ENCODE results near the gene ITGAL.

ITGAL gene

GRCh38 chr16:30429678-30430427 lies 42.7 kb upstream of the ITGAL start, which contains the start of gene DCTPP1:
TSS of gene DCTPP1 (minus strand) at chr16:30430030. CDS start at chr16:30429980, 50 bp downstream.
- TF ChIP-seq CTCF (IDR thresholded peaks at IDR 0.05; ENCODE audit: low read length) (peak; percentile 88), EZH2phosphoT487 (IDR thresholded peaks at IDR 0.05; ENCODE audit: low read length) (no peak), EZH2 (optimal IDR thresholded peaks at IDR 0.05; ENCODE audit: low read depth, low read length) (no peak)
- peaks cover 5% of the 10 kb centered on the region for H3F3A ChIP-seq (ENCODE audit: insufficient read depth, low read length)
- peak within 1 kb of the TSS; percentile 97 for H2AFZ ChIP-seq (ENCODE audit: low read length)
- H3K9me2 ChIP-seq (replicated peaks; ENCODE audit: insufficient read depth, low read length): no peaks in the 10 kb centered on the region
- 0 out of 2 replicates have a peak, but pooled peaks cover 5% of the 10 kb centered on the region for H3K36me3 ChIP-seq (replicated peaks; ENCODE audit: insufficient read depth, low read length)
- H3K4me3 ChIP-seq (ENCODE audit: low read length): peak within 1 kb of the TSS; percentile 90
- peaks cover 6% of the 10 kb centered on the region for H3K4me1 ChIP-seq (ENCODE audit: low read length)
- H4K20me1 ChIP-seq (ENCODE audit: insufficient read depth, low read length): no peaks in the 10 kb centered on the region
- peak within 1 kb of the TSS; percentile 32; the same call in 1 of the 2 replicates for H3K27ac ChIP-seq (ENCODE audit: low read length)
- H3K4me2 ChIP-seq (ENCODE audit: low read depth, low read length): peak within 1 kb of the TSS; percentile 91
- H3K9me3 ChIP-seq (replicated peaks; ENCODE audit: insufficient read depth, low read length): no peaks in the 10 kb centered on the region
- peak within 1 kb of the TSS; percentile 86 for H3K9ac ChIP-seq (ENCODE audit: low read length)
- H3K79me2 ChIP-seq (ENCODE audit: low read length): peaks cover 34% of the 10 kb centered on the region
- no peaks in the 10 kb centered on the region for H3K27me3 ChIP-seq (replicated peaks; ENCODE audit: insufficient read depth, low read length)
- peak; percentile 100 for DNase-seq

- H4K20me1 ChIP-seq (ENCODE audit: insufficient read depth, low read length): no peaks in the 10 kb centered on the region
- no peak for TF ChIP-seq EZH2 (optimal IDR thresholded peaks at IDR 0.05; ENCODE audit: low read depth, low read length)
- no peak for TF ChIP-seq EZH2phosphoT487 (IDR thresholded peaks at IDR 0.05; ENCODE audit: low read length)
- no peak; the same call in 1 of the 2 replicates for TF ChIP-seq CTCF (IDR thresholded peaks at IDR 0.05; ENCODE audit: low read length)
- no peaks in the 10 kb centered on the region for H3K9me3 ChIP-seq (replicated peaks; ENCODE audit: insufficient read depth, low read length)
- peaks cover 6% of the 10 kb centered on the region for H3K4me1 ChIP-seq (ENCODE audit: low read length)
- peaks cover 32% of the 10 kb centered on the region for H3K79me2 ChIP-seq (ENCODE audit: low read length)
- H3K4me3 ChIP-seq (ENCODE audit: low read length): peak overlapping the region; percentile 24; the same call in 1 of the 2 replicates
- no peak for DNase-seq
- H3F3A ChIP-seq (ENCODE audit: insufficient read depth, low read length): peaks cover 5% of the 10 kb centered on the region
- H3K36me3 ChIP-seq (replicated peaks; ENCODE audit: insufficient read depth, low read length): 0 out of 2 replicates have a peak, but pooled peaks cover 5% of the 10 kb centered on the region
- no peaks in the 10 kb centered on the region for H3K27me3 ChIP-seq (replicated peaks; ENCODE audit: insufficient read depth, low read length)
- no peak overlapping the region for H3K9ac ChIP-seq (ENCODE audit: low read length)
- peak overlapping the region; percentile 17; the same call in 1 of the 2 replicates for H3K27ac ChIP-seq (ENCODE audit: low read length)
- H3K4me2 ChIP-seq (ENCODE audit: low read depth, low read length): peak overlapping the region; percentile 52; the same call in 1 of the 2 replicates
- H3K9me2 ChIP-seq (replicated peaks; ENCODE audit: insufficient read depth, low read length): no peaks in the 10 kb centered on the region
- H2AFZ ChIP-seq (ENCODE audit: low read length): peak overlapping the region; percentile 97
These were observed 42.0 kb upstream of the ITGAL start for GRCh38 chr16:30430428-30430970.

- Histone ChIP-seq H3K4me2 (ENCODE audit: low read depth, low read length) (no peak overlapping the region), H3K9me3 (replicated peaks; ENCODE audit: insufficient read depth, low read length) (no peaks in the 10 kb centered on the region), H3K9ac (ENCODE audit: low read length) (no peak overlapping the region), H3K27ac (ENCODE audit: low read length) (no peak overlapping the region), H3K27me3 (replicated peaks; ENCODE audit: insufficient read depth, low read length) (no peaks in the 10 kb centered on the region), H3K4me1 (ENCODE audit: low read length) (peaks cover 6% of the 10 kb centered on the region), H3K9me2 (replicated peaks; ENCODE audit: insufficient read depth, low read length) (no peaks in the 10 kb centered on the region), H3K4me3 (ENCODE audit: low read length) (no peak overlapping the region), H3F3A (ENCODE audit: insufficient read depth, low read length) (peaks cover 5% of the 10 kb centered on the region), H2AFZ (ENCODE audit: low read length) (no peak overlapping the region), H3K79me2 (ENCODE audit: low read length) (peaks cover under 1% of the 10 kb centered on the region), H4K20me1 (ENCODE audit: insufficient read depth, low read length) (no peaks in the 10 kb centered on the region), H3K36me3 (replicated peaks; ENCODE audit: insufficient read depth, low read length) (no peaks in the 10 kb centered on the region)
- no peak for DNase-seq
- no peak for TF ChIP-seq EZH2 (optimal IDR thresholded peaks at IDR 0.05; ENCODE audit: low read depth, low read length)
These were observed 37.7 kb upstream of the ITGAL start for GRCh38 chr16:30434852-30435251.

Measured in MM.1S (cell line).